NCI-H345 treated with DMSO at 0.1 percent for 48 hours (cell line): Measurements from ENCODE around the gene RETREG2.

Experiments
- DNase-seq: peaks from one replicate; lab custom pipeline; 2025; ENCODE audit not compliant: unreplicated experiment; lab: John Stamatoyannopoulos, UW

RETREG2 gene

GRCh38 chr2:219214786-219215185 lies 36.7 kb downstream of the RETREG2 start:
- DNase-seq = no peak

GRCh38 chr2:219215871-219216534 lies 37.9 kb downstream of the RETREG2 start:
- DNase-seq = no peak

- no peak for DNase-seq
Observed at GRCh38 chr2:219216535-219216915, 38.5 kb downstream of the RETREG2 start.

- peak; percentile 34 for DNase-seq
Observed at GRCh38 chr2:219218217-219218731, 40.2 kb downstream of the RETREG2 start.

- peak; percentile 90 for DNase-seq
Observed at GRCh38 chr2:219218732-219219701, 40.9 kb downstream of the RETREG2 start, which contains the start of gene ABCB6. ABCB6 (minus strand) TSS chr2:219218958; CDS start chr2:219218673, 285 bp downstream.

- no peak for DNase-seq
Observed at GRCh38 chr2:219219784-219220532, 41.9 kb downstream of the RETREG2 start.

- no peak for DNase-seq
Observed at GRCh38 chr2:219220652-219221402, 42.8 kb downstream of the RETREG2 start.

GRCh38 chr2:219221957-219222518 lies 44.0 kb downstream of the RETREG2 start:
- DNase-seq = no peak

GRCh38 chr2:219223831-219224610 lies 45.9 kb downstream of the RETREG2 start:
- no peak for DNase-seq

GRCh38 chr2:219225350-219225749 lies 47.3 kb downstream of the RETREG2 start:
- no peak for DNase-seq

- no peak for DNase-seq
Observed at GRCh38 chr2:219228041-219228910, 50.2 kb downstream of the RETREG2 start.

- DNase-seq = no peak
Observed at GRCh38 chr2:219228911-219229304, 50.8 kb downstream of the RETREG2 start.

- DNase-seq = peak; percentile 97
Observed at GRCh38 chr2:219229305-219230058, 51.4 kb downstream of the RETREG2 start, which contains the start of the genes ANKZF1 and ATG9A. ANKZF1 (plus strand) TSS chr2:219229806; CDS start chr2:219230258, 452 bp downstream. ATG9A (minus strand) TSS chr2:219229636; CDS start chr2:219228024, 1,612 bp downstream.

- no peak for DNase-seq
Observed at GRCh38 chr2:219230059-219230540, 52.0 kb downstream of the RETREG2 start.

- no peak for DNase-seq
Observed at GRCh38 chr2:219234331-219234730, 56.3 kb downstream of the RETREG2 start.
